Measurements from ENCODE around the gene GLCE.
"Not testable (repeated sequence)": the region's sequence is repeated elsewhere in the genome, so short reads cannot be mapped to it uniquely, and the experiment has no call there.

The GLCE gene

GRCh38 chr15:69299451-69299886 is 139.0 kb downstream of the GLCE start:
- no peak for DNase-seq (ENCODE audit: low spot score)

- DNase-seq (ENCODE audit: low spot score): no peak
Measured at GRCh38 chr15:69299943-69300588, 139.6 kb downstream of the GLCE start.

- DNase-seq (ENCODE audit: low spot score): not testable (repeated sequence)
Measured at GRCh38 chr15:69301101-69301500, 140.7 kb downstream of the GLCE start.

- DNase-seq (ENCODE audit: low spot score): not testable (repeated sequence)
Measured at GRCh38 chr15:69302087-69302486, 141.7 kb downstream of the GLCE start.

GRCh38 chr15:69302929-69303328 is 142.5 kb downstream of the GLCE start:
- no peak for DNase-seq (ENCODE audit: low spot score)

GRCh38 chr15:69303337-69304181 is 143.1 kb downstream of the GLCE start:
- DNase-seq (ENCODE audit: low spot score): no peak

- DNase-seq (ENCODE audit: low spot score): peak; percentile 88
Measured at GRCh38 chr15:69304182-69304545, 143.7 kb downstream of the GLCE start.

- peak; percentile 91 for DNase-seq (ENCODE audit: low spot score)
Measured at GRCh38 chr15:69305204-69305931, 144.9 kb downstream of the GLCE start.

GRCh38 chr15:69305933-69306568 is 145.6 kb downstream of the GLCE start:
- no peak for DNase-seq (ENCODE audit: low spot score)

- no peak for DNase-seq (ENCODE audit: low spot score)
Measured at GRCh38 chr15:69307939-69308338, 147.5 kb downstream of the GLCE start.

- no peak for DNase-seq (ENCODE audit: low spot score)
Measured at GRCh38 chr15:69308949-69309348, 148.5 kb downstream of the GLCE start.

- peak; percentile 31 for DNase-seq (ENCODE audit: low spot score)
Measured at GRCh38 chr15:69311319-69311721, 150.9 kb downstream of the GLCE start.

- DNase-seq (ENCODE audit: low spot score): no peak
Measured at GRCh38 chr15:69313432-69314000, 153.1 kb downstream of the GLCE start.

- no peak for DNase-seq (ENCODE audit: low spot score)
Measured at GRCh38 chr15:69314131-69314530, 153.7 kb downstream of the GLCE start.

GRCh38 chr15:69314736-69315135 is 154.3 kb downstream of the GLCE start:
- DNase-seq (ENCODE audit: low spot score): no peak

GRCh38 chr15:69315402-69316110 is 155.1 kb downstream of the GLCE start:
- no peak for DNase-seq (ENCODE audit: low spot score)

- no peak for DNase-seq (ENCODE audit: low spot score)
Measured at GRCh38 chr15:69316291-69316690, 155.9 kb downstream of the GLCE start.

- DNase-seq (ENCODE audit: low spot score): no peak
Measured at GRCh38 chr15:69317392-69317841, 157.0 kb downstream of the GLCE start.

- no peak for DNase-seq (ENCODE audit: low spot score)
Measured at GRCh38 chr15:69318033-69318432, 157.6 kb downstream of the GLCE start.

GRCh38 chr15:69319384-69320375 is 159.2 kb downstream of the GLCE start:
- DNase-seq (ENCODE audit: low spot score): no peak
